ENCODE data around the gene TBCB. TPM values are rescaled to one million over a fixed set of nuclear protein-coding genes. Genes with fewer than 3 reads are reported as not detected.
"Not testable (repeated sequence)": the region's sequence is repeated elsewhere in the genome, so short reads cannot be mapped to it uniquely, and the experiment has no call there.

Gene TBCB
- total RNA-seq: 10 to 100 TPM; 49.8 to 71.3 TPM

GRCh38 chr19:36115453-36116343 lies at the start of gene TBCB:
Gene TBCB (plus strand): TSS chr19:36115468. CDS start chr19:36115561, 93 bp downstream.
- H3K36me3 ChIP-seq (replicated peaks in 1 of 2; ENCODE audit: insufficient read depth in 1 of 2, low read depth in 2 of 2): no peaks in the 10 kb centered on the region
- TF ChIP-seq POLR2A (IDR thresholded peaks at IDR 0.05) (peak in 2 of 3 donors; percentile 52 to 60), CTCF (IDR thresholded peaks at IDR 0.05) (no peak)
- H3K9me3 ChIP-seq: no peaks in the 10 kb centered on the region
- peak; percentile 30 for ATAC-seq
- peaks cover 20% of the 10 kb centered on the region for H3K4me1 ChIP-seq
- DNase-seq: peak in 1 of 4 donors; percentile 23
- H3K27me3 ChIP-seq: no peaks in the 10 kb centered on the region
- intact Hi-C loops (cut with DNase I): no loop called here
- H3K27ac ChIP-seq: peak within 1 kb of the TSS; percentile 76 to 92 (median 80)
- peak within 1 kb of the TSS; percentile 46 to 77 for H3K4me3 ChIP-seq
- 2 to 4% methylated on average over 13 to 59 of the region's 59 CpGs for WGBS, 2 donors

GRCh38 chr19:36067681-36068080 lies 47.6 kb upstream of the TBCB start:
- no peak for ATAC-seq

GRCh38 chr19:36068810-36069499 lies 46.3 kb upstream of the TBCB start:
- WGBS, 2 donors: 97% methylated on average over 13 of the region's 57 CpGs; no CpG with 5 or more reads in 1 of the 2 donors
- DNase-seq; H3K4me1 ChIP-seq; H3K27me3 ChIP-seq; H3K9me3 ChIP-seq; intact Hi-C loops (cut with DNase I); H3K4me3 ChIP-seq; H3K36me3 ChIP-seq (replicated peaks in 1 of 2; ENCODE audit: insufficient read depth in 1 of 2, low read depth in 2 of 2); H3K27ac ChIP-seq; ATAC-seq: not testable (repeated sequence)

More at GRCh38 chr19:36067681-36068080, 47.6 kb upstream of the TBCB start:
- intact Hi-C loops (cut with DNase I): no loop called here
- H3K27me3 ChIP-seq: no peaks in the 10 kb centered on the region
- H3K36me3 ChIP-seq (replicated peaks in 1 of 2; ENCODE audit: insufficient read depth in 1 of 2, low read depth in 2 of 2): no peaks in the 10 kb centered on the region
- H3K9me3 ChIP-seq: no peaks in the 10 kb centered on the region
- no peak for TF ChIP-seq CTCF (IDR thresholded peaks at IDR 0.05)
- no peak for TF ChIP-seq POLR2A (IDR thresholded peaks at IDR 0.05)
- H3K27ac ChIP-seq: no peak overlapping the region
- peaks cover 3% of the 10 kb centered on the region for H3K4me1 ChIP-seq
- 85 to 94% methylated on average over 9 to 11 of the region's 11 CpGs for WGBS, 2 donors
- no peak overlapping the region for H3K4me3 ChIP-seq
- no peak for DNase-seq

GRCh38 chr19:36072081-36072480 lies 43.2 kb upstream of the TBCB start:
- Histone ChIP-seq H3K4me1 (peaks cover 3% of the 10 kb centered on the region), H3K27ac (no peak overlapping the region), H3K4me3 (no peak overlapping the region), H3K36me3 (replicated peaks in 1 of 2; ENCODE audit: insufficient read depth in 1 of 2, low read depth in 2 of 2) (no peaks in the 10 kb centered on the region), H3K27me3 (no peaks in the 10 kb centered on the region), H3K9me3 (no peaks in the 10 kb centered on the region)
- intact Hi-C loops (cut with DNase I): no loop called here
- no peak for ATAC-seq
- TF ChIP-seq POLR2A (IDR thresholded peaks at IDR 0.05) (no peak), CTCF (IDR thresholded peaks at IDR 0.05) (no peak)
- DNase-seq: no peak
- whole genome bisulfite sequencing, 2 donors: 83 to 87% methylated on average over 8 of the region's 8 CpGs

- Histone ChIP-seq H3K4me1 (peaks cover 3% of the 10 kb centered on the region), H3K36me3 (replicated peaks in 1 of 2; ENCODE audit: insufficient read depth in 1 of 2, low read depth in 2 of 2) (no peaks in the 10 kb centered on the region), H3K4me3 (no peak overlapping the region), H3K27ac (no peak overlapping the region), H3K9me3 (no peaks in the 10 kb centered on the region), H3K27me3 (no peaks in the 10 kb centered on the region)
- intact Hi-C loops (cut with DNase I): no loop called here
- WGBS, 2 donors: 86 to 92% methylated on average over 10 of the region's 10 CpGs
- TF ChIP-seq POLR2A (IDR thresholded peaks at IDR 0.05) (no peak), CTCF (IDR thresholded peaks at IDR 0.05) (no peak)
- DNase-seq (no peak), ATAC-seq (no peak)
Measured at GRCh38 chr19:36073121-36073876, 42.0 kb upstream of the TBCB start.

All from body of pancreas (tissue), 4 donors.